ENCODE results near the gene DTX1. TPM values are rescaled to one million over a fixed set of nuclear protein-coding genes. Genes with fewer than 3 reads are reported as not detected.

Gene DTX1
- total RNA-seq, 1 experiment from 2014 or later = 3.0 TPM

DNA sequence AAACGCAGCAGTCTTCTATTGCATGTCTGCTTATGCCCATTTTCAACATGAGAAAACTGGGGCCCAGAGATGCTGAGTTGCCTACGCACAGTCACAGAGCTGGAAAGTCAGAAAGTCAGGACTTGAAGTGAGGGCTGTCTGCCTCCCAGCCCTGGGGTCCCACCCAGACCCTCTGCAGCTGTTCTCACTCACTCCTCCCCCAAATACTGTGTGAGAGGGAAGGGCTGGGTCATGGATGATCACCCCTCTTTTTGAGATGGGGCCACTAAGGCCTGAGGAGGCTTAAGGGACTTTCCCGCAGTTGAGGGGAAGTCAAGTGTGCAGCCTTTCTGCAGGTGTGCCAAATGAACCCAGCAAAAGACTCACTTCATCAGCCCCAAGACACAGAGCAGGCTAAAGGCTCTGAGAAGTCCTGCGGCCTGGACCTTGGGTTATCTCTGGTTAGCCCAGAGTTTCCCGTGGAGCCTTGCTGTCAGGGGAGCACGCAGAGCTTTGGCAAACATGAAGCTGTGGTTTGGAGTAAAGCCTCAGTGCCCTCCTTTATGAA, 18.7 kb downstream of the DTX1 start:
- Histone ChIP-seq H2BK120ac (ENCODE audit: low read depth, low read length, poor library complexity, severe bottlenecking) (no peak overlapping the region), H2AK5ac (ENCODE audit: insufficient read length, low read length) (no peak overlapping the region), H2BK5ac (ENCODE audit: insufficient read length, low read length) (no peak overlapping the region), H4K91ac (ENCODE audit: insufficient read length, low read depth, low read length) (no peak overlapping the region), H3K9ac (ENCODE audit: extremely low read depth, insufficient read length, low read length) (no peak overlapping the region), H3K4ac (ENCODE audit: low read depth, low read length) (no peak overlapping the region), H4K8ac (replicated peaks; ENCODE audit: insufficient read length, low read depth, low read length) (no peak overlapping the region), H3K79me2 (ENCODE audit: insufficient read depth, low read length) (no peaks in the 10 kb centered on the region), H3T11ph (ENCODE audit: low read length) (no peak overlapping the region), H2BK12ac (ENCODE audit: insufficient read length, low read depth, low read length) (no peak overlapping the region), H4K20me1 (ENCODE audit: control insufficient read depth, insufficient read depth, insufficient read length) (no peaks in the 10 kb centered on the region), H3K9me3 (ENCODE audit: control insufficient read depth, low read depth, low read length) (no peaks in the 10 kb centered on the region), H4K5ac (ENCODE audit: insufficient read length, low read depth, low read length) (no peak overlapping the region), H3K27ac (ENCODE audit: insufficient read length, low read depth, low read length) (no peak overlapping the region), H2BK15ac (ENCODE audit: low read depth, low read length) (no peak overlapping the region), H3K56ac (ENCODE audit: insufficient read length, low read depth, low read length) (no peak overlapping the region), H2AFZ (ENCODE audit: low read length) (no peak overlapping the region), H3K27me3 (ENCODE audit: insufficient read depth, low read length) (peaks cover 16% of the 10 kb centered on the region; the same call in 1 of the 2 replicates), H3K14ac (ENCODE audit: insufficient read depth, low read length) (no peak overlapping the region), H3K23me2 (ENCODE audit: insufficient read length, low read depth, low read length, poor library complexity, severe bottlenecking) (peaks cover 6% of the 10 kb centered on the region), H3K4me1 (ENCODE audit: insufficient read depth, low read length) (no peaks in the 10 kb centered on the region), H3K18ac (ENCODE audit: insufficient read length, low read depth, low read length) (no peak overlapping the region), H2BK20ac (ENCODE audit: low read depth, low read length, poor library complexity, severe bottlenecking) (no peak overlapping the region), H3K23ac (ENCODE audit: insufficient read length, low read depth, low read length) (no peak overlapping the region), H3K4me2 (ENCODE audit: insufficient read depth, insufficient read length, low read length) (no peak overlapping the region), H3K79me1 (ENCODE audit: insufficient read depth, low read depth, low read length, poor library complexity, severe bottlenecking) (no peaks in the 10 kb centered on the region)
- Mint-ChIP-seq H3K27me3 (ENCODE audit: low read depth) (peaks cover 72% of the 10 kb centered on the region), H3K27ac (no peak overlapping the region; a peak in 1 of 7 replicates), H3K9me3 (no peaks in the 10 kb centered on the region), H3K4me3 (no peak overlapping the region; a peak in 1 of 5 replicates), H3K36me3 (ENCODE audit: insufficient read depth in 1 of 3, low read depth in 3 of 3) (no peaks in the 10 kb centered on the region; a peak in 1 of 7 replicates), H3K4me1 (peaks cover 4 to 25% of the 10 kb centered on the region in 2 experiments; a peak in 3 of 4 replicates)
- no CpG with 5 or more reads among the region's 6 CpGs for WGBS (ENCODE audit: extremely low coverage, insufficient read length, low lambda C conversion rate)
- TF ChIP-seq, protein P1, sequence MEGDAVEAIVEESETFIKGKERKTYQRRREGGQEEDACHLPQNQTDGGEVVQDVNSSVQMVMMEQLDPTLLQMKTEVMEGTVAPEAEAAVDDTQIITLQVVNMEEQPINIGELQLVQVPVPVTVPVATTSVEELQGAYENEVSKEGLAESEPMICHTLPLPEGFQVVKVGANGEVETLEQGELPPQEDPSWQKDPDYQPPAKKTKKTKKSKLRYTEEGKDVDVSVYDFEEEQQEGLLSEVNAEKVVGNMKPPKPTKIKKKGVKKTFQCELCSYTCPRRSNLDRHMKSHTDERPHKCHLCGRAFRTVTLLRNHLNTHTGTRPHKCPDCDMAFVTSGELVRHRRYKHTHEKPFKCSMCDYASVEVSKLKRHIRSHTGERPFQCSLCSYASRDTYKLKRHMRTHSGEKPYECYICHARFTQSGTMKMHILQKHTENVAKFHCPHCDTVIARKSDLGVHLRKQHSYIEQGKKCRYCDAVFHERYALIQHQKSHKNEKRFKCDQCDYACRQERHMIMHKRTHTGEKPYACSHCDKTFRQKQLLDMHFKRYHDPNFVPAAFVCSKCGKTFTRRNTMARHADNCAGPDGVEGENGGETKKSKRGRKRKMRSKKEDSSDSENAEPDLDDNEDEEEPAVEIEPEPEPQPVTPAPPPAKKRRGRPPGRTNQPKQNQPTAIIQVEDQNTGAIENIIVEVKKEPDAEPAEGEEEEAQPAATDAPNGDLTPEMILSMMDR (conservative IDR thresholded peaks at IDR 0.05) = no peak
- DNase-seq = no peak

Measured in H9 (cell line).